SKM-1 treated with dmso at 0.1 percent for 144 hours (cell line): Measurements from ENCODE around the gene VANGL1.

Experiments
- DNase-seq: peaks from one replicate; lab custom pipeline; 2025; ENCODE audit not compliant: unreplicated experiment; lab: John Stamatoyannopoulos, UW

VANGL1 gene

GRCh38 chr1:115701090-115701489 is 59.3 kb downstream of the VANGL1 start:
- DNase-seq, result no peak

GRCh38 chr1:115702959-115703358 is 61.2 kb downstream of the VANGL1 start:
- no peak for DNase-seq

- no peak for DNase-seq
Observed at GRCh38 chr1:115705085-115705951, 63.5 kb downstream of the VANGL1 start.

GRCh38 chr1:115705963-115706362 is 64.2 kb downstream of the VANGL1 start:
- no peak for DNase-seq

GRCh38 chr1:115706587-115707425 is 65.0 kb downstream of the VANGL1 start:
- peak; percentile 37 for DNase-seq

GRCh38 chr1:115710859-115711624 is 69.3 kb downstream of the VANGL1 start:
- DNase-seq, result no peak

GRCh38 chr1:115712911-115713609 is 71.3 kb downstream of the VANGL1 start:
- no peak for DNase-seq

- DNase-seq, result no peak
Observed at GRCh38 chr1:115713906-115714305, 72.1 kb downstream of the VANGL1 start.

- no peak for DNase-seq
Observed at GRCh38 chr1:115714572-115715141, 72.9 kb downstream of the VANGL1 start.

GRCh38 chr1:115717541-115717940 is 75.8 kb downstream of the VANGL1 start:
- DNase-seq, result peak; percentile 37

- no peak for DNase-seq
Observed at GRCh38 chr1:115718011-115718754, 76.4 kb downstream of the VANGL1 start.

GRCh38 chr1:115719285-115719684 is 77.5 kb downstream of the VANGL1 start:
- DNase-seq, result no peak

- DNase-seq, result no peak
Observed at GRCh38 chr1:115722221-115722620, 80.5 kb downstream of the VANGL1 start.

GRCh38 chr1:115723756-115724155 is 82.0 kb downstream of the VANGL1 start:
- DNase-seq, result no peak

- peak; percentile 7 for DNase-seq
Observed at GRCh38 chr1:115725600-115725999, 83.8 kb downstream of the VANGL1 start.

- no peak for DNase-seq
Observed at GRCh38 chr1:115726161-115726560, 84.4 kb downstream of the VANGL1 start.

GRCh38 chr1:115726570-115726969 is 84.8 kb downstream of the VANGL1 start:
- DNase-seq, result no peak

GRCh38 chr1:115727706-115728249 is 86.0 kb downstream of the VANGL1 start:
- DNase-seq, result peak; percentile 99

GRCh38 chr1:115728341-115728740 is 86.6 kb downstream of the VANGL1 start:
- peak; percentile 30 for DNase-seq
